NCI-H1092 (cell line): ENCODE measurements around the gene LILRB2.
"Not testable (repeated sequence)": the region's sequence is repeated elsewhere in the genome, so short reads cannot be mapped to it uniquely, and the experiment has no call there.

Experiments used
- DNase-seq: peaks from one replicate; lab custom pipeline; 2025; lab: John Stamatoyannopoulos, UW

The LILRB2 gene

DNA sequence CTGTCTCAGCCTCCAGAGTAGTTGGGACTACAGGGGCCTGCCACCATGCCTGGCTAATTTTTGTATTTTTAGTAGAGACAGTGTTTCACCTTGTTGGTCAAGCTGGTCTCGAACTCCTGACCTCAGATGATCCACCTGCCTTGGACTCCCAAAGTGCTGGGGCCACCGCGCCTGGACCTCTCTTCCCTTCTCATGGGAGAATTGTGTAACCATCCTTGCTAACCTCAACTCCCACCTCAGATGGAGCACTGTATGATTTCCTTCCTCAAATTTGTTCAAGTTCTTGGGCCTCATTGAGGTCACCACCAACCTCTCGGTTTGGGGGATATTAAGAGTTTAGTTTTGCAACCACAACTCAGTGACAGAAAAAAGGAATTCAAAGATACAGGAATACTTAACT lies 21.3 kb upstream of the LILRB2 start:
- DNase-seq, result no peak

DNA sequence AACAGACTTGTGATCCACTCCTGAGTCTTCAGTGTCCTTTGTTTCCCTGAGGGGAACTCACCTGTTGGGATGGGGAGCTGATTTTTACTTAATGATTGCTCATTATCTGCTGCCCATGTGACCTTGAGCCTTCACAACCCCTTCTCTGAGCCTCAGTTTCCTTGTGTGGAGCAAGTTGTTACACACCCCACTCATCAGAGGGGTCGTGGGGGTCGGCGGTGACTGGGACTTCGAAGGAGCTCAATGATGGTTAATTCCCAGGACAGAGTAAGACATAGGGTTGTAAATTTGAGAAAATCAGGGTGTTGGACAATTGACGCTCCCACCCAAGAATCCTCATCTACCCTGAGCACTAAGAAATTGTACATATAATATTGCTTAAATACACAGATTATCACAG lies 18.6 kb upstream of the LILRB2 start:
- DNase-seq, result no peak

DNA sequence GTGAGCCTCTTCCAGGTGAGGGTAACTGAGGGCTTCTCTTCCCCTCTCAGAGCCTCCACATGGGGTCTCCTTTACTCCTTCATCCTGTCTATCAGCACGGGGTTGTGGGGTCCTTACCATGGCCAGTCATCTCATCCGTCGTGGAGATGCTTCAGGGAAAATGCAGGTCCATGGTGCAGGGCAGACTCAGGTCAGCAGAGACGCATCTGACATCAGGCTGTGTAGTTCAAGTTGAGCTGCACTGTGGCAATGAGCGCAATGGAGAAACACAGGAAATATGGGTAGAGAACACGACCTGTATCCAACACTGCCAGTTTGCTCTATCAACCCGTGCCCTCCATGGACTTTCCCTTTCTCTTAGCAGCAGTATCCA lies 18.2 kb upstream of the LILRB2 start:
- no peak for DNase-seq

DNA sequence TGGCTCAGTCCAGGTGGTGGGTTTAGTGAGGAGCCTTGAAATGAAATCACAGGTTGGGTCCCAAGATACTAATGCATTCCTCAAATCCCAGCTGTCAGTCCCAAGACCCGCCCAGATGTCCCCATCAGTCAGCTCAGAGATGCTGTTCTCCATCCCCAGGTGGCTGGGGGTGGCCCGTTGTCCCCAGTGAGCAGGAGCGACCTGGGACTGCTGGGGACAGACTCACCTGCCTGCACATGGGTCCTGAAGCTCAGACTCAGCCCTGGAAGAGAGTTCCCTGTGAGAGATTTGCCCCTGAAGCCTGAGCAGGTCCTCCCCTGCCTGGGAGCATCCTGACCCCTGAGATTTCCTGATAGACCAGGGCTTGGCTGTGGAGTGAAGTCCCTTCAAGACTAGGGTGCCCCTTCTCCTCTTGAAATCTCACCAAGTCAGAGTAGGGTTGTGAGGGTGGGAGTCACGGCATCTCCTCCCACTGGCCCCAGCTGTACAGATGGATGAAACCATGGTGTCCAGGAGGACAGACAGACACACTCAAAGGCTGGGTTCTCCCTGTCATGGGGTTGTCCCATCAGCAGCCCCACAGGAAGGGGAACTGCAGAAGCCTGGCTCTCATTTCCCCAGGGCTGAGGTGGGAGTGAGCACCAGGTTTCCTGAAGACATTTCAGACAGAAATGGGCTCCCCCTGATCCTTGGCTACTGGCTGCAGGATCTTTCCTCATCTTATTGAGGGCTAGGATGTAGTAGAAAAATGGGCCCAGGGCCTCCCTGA lies 17.6 kb upstream of the LILRB2 start:
- DNase-seq, result no peak

DNA sequence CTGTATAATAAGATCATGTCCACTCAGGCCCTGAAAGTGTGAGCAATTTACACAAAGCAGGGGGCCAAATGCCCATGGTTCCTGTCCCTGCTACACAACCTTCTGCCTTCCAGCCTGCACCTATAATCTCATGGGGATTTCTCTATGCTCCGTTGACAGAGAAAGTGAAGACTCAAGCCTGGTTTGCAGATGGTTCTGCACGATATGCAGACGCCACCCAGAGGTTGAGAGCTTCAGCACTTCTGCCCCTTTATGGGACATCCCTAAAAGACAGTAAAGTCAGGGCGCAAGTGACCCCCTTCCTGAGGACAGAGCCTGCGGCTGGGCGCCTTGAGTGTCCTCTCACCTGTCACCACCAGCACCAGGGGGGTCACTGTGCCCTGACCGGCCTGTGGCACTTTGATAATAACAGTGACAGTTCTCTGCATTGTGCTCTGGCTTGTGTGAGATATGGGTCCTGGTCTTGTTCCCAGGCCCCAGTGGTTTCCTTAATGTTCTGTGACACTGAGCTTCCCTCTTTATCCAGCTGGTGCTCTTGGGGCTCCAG lies 16.9 kb upstream of the LILRB2 start:
- no peak for DNase-seq

DNA sequence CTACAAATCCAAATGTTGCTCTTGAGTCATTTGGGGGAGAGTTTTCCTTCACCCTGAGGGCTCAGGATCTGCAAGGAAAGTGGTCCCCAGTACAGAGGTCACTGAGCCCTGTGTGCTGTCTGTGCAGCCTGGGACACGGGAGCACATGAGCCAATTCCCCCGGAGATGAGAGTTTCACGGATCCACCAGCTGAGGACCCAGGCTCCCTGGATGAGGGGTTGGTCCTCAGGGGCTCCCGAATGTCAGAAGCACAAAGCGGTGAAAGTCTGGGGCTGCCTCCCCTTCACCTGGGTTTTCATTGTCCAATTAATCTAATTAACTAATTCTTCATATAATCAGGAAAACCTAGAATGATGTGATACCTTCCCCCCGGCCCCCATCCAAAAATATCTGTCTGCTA lies 13.6 kb upstream of the LILRB2 start:
- DNase-seq, result no peak

DNA sequence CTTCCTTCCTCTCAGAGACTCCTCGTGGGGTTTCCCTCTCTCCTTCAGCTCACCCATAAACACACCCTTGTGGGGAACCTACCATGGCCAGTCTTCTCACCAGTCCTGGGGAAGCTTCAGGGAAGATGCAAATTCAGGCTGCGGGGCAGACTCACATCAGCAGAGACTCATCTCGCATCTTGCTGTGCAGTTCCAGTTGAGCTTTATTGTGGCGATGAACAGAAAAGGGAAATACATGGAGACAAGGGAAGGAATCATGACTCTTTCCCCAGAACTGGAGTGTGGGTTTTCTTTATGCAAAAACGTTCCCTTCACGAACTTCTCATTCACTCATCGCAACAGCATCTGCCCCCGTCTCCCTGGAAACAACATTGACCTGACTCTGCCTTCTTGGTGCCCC lies 8.2 kb upstream of the LILRB2 start:
- DNase-seq, result not testable (repeated sequence)

DNA sequence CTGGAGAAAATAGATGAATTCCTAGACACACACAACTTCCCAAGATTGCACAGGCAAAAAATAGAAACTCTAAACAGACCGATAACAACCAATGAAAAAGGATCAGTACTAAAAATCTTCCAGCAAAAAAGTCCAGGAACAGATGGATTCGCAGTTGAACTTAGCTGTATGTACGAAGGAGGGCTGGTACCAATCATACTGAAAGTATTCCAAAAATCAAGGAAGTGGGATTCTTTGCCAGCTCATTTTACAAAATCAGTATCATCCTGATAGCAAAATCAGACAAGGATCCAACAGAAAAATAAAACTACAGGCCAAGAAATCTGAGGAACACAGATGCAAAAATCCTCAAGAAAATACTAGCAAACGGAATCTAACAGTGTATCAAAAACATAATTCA lies 6.5 kb upstream of the LILRB2 start:
- DNase-seq, result no peak

DNA sequence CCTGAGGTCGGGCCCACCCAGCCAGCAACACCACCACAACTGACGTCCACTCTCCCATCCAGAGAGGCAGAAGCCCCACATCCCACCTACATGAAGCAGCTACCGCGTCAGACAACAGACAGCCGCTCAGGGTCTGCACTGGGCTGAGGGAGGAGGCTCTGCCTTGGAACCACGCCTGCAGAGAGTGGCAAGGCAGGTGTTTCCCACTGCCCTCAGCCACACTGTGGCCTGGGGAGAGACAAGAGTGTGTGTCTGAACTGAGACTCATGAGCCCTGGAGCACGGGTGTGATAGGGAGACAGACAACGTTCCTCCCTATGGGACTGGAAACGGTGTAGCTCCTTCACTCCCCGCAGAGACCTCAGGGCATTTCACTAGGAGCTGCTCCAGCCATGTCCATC lies 5.4 kb upstream of the LILRB2 start:
- not testable (repeated sequence) for DNase-seq

DNA sequence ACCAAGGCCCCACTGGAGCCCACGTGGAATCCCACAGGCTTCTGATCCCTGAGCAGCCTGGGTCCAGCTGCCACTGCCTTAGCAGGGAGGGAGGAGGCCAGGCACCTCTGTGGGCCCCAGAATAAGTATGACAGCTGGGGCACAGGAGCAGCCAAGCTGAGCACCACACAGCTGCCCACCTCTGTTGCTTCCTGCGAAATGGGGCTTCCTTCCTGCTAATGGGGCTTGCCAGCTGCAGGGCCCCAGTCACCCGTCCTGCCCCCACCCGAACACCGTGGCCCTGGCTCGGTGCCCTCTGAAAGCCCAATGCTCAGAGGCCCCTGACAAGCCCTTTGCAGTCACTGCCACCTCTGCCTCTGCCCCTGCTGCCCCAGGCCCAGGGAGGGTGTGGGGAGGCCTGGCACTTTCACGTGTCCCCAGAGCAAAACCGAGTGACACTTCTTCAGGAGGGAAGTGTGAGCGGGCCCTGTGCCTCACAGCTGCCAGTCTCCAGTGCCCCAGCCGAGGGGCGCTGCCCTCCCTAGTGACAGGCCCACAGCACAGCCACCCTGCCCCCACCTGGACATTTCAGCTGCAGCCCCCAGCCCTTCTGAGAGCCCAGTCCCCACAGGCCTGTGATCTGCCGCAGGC lies 4.6 kb upstream of the LILRB2 start:
- not testable (repeated sequence) for DNase-seq

DNA sequence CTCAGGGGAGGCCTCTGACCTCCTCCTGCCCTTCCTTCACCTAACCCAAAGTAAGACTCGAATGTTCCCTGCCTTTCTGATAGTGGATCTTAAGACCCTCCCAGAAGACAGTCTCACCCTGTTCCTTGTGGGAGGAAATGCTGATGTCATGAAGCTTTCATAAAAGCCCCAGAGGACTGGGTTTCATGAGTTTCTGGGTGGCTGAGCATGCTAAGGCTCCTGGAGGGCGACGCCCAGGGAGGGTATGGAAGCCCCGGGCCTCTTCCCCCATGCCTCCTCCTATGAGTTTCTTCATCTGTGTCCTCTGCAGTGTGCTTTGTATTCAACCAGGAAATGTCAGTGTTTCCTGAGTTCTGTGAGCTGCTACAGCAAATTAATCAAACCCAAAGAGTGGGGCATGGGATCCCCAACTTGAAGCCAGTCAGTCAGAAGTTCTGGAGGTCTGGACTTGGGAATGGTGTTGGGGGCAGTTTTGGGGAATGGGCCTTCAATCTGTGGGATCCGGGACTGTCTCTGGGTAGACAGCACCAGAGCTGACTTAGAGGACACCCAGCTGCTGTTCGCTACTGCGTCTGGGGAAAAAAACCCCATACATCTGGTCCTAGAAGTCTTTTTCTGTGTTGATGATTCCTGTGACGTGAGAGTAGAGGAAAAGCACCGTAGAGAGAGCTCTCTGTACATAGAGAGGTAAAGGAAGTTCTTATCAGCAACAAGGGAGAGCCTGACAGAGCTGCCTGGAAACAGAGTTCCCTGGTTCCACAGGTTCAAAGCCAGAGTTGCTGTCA lies 2.0 kb upstream of the LILRB2 start:
- no peak for DNase-seq

DNA sequence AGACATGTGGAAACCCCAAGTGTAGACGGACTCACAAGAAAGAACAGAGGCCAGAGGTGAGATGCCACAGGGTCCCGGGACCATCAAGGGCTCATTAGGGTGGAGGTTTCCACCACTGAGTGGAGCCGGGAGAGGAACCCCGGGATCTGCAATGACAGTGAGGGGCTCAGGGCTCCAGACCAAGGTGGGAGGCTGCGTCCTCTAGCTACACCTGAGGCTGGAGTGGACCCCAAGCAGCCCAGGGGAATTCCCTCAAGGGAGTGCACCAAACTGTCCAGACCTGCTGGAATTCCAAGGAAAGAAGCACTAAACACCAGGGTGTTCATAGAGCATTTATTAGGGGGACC lies 792 bp upstream of the LILRB2 start:
- not testable (repeated sequence) for DNase-seq

DNA sequence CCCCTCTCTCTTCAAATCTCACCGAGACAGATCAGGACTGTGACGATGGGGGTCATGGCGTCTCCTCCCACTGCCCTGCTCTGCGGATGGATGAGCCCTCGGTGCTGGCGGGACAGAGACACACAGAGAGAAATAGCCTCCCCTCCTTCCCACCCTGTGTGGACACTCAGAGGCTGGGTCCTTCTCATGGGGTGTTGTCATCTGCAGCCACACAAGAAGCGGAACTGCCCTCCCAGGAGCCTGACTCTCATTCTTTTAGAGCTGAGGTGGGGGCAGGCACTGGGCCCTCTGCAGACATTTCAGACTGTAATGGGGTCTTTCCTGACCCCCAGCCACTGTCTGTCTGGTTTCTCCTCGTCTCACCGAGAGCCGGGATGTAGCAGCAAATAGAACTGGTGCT lies 469 bp downstream of the LILRB2 start:
- DNase-seq, result not testable (repeated sequence)

DNA sequence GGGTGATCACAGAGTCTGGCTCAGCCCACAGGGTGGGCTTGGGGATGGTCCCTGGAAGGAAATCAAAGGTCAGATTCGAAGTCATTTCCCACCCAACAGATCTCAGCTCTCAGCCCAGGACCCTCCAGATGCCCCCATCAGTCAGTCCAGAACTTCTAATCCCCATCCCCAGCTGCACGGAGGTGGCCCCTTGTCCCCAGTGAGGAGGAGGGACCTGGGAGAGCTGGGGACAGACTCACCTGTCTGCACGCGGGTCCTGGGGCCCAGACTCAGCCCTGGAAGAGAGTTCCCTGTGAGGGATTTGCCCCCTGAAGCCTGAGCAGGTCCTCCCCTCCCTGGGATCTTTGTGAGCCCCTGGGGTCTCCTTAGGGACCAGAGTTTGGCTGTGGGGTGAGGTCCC lies 885 bp downstream of the LILRB2 start:
- not testable (repeated sequence) for DNase-seq

DNA sequence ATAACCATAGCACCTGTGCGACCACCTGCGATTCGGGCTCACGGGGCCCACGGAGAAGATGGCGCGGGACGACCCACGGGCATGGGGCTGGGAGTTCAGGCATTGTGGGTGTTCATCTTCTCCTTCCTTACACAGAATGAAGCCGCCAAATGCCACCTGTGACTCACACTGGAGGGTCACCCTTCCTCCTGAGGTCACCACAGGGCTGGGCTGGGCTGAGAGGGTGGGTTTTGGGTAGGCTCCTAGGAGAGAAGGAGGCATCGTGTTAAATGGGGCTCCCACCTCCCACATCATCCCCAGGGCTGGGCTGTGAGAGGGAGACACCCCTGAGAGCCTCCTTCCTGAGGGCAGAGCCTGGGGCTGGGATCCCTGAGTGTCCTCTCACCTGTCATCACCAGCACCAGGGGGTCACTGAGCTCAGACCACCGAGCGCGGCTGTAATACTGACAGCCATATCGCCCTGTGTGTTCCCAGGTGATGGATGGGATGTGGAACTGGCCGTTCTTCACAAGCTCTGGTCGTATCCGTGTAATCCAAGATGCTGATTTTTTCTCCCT lies 1.4 kb downstream of the LILRB2 start:
- no peak for DNase-seq

DNA sequence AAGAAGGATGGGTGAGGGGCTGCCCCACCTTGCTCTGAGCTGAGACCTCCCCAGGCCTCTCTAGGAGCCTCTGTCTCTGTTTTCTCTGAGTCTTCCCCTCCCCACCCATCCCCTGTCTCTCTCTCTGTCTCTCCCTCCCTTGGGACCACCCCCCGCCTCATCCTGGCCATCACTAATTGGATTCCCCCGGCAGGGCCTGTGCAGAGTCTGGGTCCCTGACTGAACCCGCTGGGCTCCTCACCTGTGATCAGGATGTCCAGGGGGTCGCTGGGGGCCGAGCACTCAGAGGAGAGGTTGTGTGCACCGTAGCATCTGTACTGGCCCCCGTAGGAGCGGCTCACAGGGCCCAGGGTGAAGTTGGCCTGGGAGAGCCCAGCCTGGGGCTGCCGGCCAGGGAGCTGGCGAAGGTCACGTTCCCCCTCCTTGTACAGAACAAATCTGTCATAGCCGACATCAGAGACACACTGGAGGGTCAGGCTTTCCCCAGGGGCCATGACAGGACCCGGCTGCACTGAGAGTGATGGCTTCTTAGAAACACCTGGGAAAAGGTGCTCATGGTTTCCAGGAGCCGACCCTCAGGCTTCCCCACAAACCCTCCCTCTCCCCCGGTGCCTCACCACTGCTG lies 2.2 kb downstream of the LILRB2 start:
- not testable (repeated sequence) for DNase-seq

DNA sequence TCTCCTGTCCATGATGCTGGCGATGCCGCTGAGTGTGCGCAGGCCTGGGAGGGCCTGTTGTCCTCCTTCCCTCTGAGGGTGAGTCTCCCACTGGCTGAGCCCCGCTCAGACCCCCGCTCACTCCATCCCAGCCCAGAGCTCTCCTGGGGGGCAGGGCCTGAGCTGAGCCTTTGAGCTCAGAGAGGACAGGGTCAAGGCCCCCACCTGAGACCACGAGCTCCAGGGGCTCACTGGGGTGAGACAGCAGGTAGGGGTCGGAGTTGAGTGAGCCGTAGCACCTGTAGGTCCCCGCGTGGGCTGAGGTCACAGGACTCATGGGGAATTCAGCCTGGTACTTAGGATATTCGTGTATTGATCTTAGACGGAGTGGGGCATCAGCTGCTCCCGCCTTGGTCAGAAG lies 2.9 kb downstream of the LILRB2 start:
- not testable (repeated sequence) for DNase-seq

DNA sequence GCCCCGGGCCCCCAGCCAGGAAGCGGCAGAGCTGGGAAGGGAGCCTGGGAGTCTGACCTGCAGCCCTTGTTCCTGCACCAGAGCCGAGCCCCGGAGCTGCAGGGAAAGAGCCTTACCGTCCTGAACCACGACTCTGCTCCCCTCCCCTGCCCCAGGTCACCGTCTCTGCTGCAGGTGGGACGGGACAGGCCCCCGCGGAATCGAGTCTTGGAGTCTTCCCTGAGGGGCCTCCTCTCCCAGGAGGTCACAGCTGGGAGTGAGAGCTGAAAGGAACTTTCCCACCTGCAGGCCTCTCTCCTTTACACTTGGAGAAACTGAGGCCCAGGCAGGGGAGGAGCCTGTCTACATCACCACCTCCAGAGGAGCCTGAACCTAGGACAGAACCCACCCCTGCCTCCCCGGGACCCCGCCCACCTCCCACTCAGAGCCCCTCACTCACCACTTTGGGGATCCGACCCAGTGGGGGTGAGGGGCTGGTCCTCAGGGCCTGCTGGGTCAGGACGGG lies 3.7 kb downstream of the LILRB2 start:
- not testable (repeated sequence) for DNase-seq

DNA sequence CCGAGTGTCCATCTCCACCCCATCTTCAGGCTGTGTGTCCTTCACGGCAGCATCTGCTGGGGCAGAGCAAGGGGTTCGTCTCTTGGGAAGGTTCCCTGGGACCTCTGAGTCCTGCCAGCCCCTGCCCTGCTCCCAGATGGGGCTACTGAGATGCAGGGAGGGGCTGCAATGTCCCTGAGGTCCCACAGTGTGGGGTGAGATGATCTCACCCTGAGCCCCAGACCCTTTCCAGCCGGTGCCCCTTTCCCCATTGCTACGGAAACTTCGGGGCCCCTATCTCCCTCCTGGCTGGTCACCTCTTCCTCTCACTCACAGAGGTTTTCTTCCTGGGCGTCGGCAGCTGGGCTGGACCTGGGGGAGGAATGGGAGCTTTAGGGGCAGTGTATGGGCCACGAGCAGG lies 5.0 kb downstream of the LILRB2 start:
- DNase-seq, result no peak

DNA sequence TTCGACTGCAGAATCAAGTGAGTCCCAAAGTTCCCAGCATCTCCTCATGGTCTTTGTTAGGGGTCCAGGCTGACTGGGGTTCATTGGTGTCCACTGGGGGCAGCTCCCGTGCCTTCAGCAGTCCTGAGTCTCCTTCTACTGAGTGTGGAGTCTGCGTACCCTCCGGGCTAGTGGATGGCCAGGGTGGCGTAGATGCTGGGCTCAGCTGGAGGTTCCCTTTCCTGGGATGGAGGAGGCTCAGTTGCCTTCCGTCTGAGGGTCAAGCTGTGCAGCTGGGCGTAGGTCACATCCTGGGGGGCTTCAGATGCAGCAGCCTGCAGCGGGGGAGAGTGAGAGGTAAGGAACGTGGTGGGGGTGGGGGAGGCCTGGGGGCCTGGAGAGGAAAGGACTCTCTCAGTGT lies 6.4 kb downstream of the LILRB2 start:
- not testable (repeated sequence) for DNase-seq

DNA sequence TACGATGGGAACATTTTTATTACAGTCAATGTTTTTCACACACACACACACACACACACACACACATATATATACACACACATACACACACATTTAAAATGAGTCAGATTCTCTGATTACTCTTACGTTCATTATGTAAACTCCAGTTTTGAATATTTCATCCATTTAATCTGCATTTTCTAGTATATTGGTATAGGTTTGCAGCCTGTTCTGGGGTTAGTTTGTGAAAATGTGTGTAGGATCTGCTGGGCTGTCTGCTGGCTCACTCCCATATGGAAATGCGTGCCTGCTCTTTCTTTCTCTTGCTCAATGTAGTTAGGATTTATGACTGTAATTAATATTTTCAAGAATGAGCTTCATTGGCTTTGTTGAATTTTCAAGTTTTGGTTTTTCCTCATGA lies 7.1 kb downstream of the LILRB2 start:
- DNase-seq, result no peak

DNA sequence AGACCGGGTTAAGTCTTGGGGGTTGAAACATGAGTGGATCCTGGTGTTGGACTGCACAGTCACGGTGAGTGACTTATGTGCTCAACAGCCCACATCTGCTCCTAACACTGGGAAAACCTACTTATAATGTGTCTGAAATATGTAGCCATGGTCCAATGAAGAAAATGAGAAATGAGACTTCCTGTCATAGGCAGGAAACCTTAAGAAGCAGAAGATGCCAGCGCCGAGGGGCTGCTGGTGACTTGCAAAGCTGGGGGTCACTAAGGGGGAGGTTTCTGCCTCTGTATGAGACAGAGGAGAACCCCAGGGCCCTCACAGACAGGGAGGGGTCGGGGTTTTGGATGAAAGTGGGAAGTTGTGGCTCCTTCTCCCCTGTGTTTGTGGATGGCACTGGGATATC lies 8.7 kb downstream of the LILRB2 start:
- not testable (repeated sequence) for DNase-seq
